Measurements from ENCODE around the gene NOTUM.

The NOTUM gene

DNA sequence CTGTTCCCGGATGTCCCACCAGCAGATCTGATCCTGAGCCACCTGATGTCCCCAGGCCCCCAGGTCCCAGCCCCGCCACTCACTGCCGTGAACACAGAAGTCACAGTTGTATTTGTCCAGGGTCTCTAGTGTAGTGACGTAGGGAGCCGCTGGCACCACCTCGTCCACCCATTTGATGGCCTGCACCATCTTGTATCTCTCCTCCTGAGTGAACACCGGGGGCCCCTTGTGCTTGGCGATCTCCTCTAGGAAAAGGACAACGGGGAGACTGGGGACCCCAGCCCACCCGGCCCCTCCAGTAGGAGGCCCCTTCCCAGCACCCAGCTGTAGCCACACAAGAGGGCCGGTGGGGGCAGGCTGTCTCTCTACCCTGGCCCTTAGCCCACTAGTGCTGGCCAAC, 52.2 kb downstream of the NOTUM start:
- DNase-seq, result no peak

DNA sequence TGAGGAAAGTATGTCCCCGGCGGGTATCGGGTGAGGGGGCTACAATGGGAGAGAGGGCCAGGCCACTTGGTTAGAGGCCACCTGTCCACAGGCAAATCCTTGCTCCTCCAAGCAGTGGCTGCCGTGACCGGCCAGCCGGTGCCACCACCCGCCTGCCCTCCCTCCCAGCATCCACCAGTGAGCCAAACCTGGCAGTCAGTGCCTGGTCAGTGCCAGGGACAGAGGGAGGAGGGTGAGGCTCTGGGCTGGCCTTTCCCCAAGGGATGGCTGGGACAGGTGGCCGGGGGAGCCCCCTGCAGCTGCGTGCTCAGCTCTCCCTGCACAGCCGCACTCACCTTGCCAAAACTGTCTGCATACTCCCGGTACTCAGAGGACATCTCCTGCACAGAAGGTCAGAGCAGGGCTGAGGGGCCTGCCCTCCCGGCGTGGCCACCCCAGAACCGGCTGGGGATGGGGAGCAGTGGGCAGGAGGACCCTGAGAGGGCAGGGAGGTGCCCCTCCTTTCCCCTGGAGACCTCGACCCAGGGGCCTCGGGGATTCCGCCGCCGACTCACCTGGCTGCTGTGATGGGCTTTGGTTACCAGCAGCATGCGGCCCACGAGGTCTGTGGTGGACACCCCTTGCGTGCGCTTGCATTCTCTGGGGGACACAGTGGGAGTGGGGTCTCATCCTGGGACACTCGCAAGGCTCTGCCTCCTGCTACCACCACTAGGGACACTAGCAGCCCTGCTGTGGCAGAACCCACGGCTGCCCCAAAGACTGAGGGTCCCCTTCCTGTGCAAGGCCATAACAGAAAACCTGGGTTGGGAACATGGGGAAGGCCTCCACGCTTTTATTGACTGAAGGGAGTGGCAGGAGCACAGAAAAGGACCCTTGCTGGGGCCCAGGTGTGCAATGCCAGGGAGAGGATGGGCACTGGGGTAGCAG, 53.5 kb downstream of the NOTUM start:
- DNase-seq, result no peak

DNA sequence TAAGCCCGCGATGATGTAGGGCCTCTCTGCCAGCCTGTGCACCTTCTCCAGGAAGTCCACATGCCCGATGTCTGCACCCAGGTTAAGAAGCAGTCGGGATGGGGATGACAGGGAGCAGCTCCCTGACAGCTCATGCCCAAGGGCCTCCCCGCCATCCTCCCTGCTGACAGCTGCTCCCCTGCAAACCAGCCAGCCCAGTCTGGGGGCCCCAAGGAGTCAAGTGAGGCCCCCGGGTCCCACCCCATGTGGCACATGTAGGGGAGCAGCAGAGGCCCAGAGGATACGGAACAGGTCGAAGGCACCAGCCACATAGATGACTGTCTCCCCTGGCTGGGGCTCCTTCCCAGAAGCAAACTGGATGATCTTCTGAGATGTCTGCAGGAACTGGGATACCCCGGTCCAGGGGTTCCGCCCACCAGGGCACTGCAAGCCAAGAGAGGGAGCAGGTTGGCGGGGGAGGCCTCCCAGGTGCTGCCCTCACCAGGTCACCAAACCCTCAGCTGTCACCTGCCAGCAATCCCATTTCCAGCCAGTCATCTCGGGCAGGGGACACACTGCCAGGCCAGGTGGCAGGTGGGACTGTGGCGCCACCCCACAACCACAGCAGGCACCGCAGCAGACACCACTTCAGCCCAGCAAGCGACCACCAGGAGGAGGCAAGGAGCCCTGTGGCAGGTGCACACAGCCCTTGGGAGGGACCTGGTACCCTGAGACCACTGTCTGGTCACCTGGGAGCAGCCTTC, 54.3 kb downstream of the NOTUM start:
- DNase-seq, result no peak

DNA sequence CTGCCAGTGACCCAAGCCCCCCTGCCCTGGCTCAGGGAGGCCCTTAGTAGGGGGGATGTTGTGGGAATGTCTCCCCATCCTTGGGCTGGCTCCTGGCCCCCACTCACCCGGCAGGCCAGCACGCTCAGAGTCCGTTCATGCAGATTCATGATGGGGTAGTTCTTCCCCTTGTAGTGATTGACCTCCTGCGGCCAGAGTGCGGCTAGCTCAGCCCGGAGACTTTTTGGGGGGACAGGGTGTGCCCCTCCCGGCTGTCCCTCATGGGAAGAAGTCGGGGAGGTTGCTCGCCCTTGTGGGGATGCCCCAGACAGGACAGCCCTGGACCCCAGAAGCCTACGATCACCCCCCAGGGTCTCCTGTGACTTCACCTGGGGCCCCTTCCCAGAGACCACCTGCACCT, 55.0 kb downstream of the NOTUM start:
- DNase-seq, result no peak

DNA sequence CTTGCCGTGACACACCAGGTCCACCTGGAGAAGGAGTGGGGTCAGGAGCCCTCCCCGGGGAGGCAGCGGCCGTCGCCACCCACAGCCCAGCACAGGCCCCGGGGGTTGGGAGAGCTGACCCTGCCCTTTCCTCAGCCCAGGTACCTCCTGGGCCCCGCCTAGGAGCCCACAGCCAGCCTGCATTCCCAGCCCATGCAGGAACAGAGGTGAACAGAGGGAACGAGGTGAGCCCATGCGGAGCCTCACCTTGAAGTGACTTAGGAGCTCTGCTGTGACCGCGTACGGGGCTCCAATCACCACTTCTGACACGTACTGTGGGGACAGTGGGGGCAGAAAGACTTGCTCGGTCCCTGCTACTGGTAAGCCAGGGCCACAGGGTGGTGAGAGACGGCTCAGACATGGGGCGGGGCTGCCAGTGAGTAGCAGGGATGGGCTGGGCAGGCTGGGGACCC, 55.5 kb downstream of the NOTUM start:
- DNase-seq, result no peak

DNA sequence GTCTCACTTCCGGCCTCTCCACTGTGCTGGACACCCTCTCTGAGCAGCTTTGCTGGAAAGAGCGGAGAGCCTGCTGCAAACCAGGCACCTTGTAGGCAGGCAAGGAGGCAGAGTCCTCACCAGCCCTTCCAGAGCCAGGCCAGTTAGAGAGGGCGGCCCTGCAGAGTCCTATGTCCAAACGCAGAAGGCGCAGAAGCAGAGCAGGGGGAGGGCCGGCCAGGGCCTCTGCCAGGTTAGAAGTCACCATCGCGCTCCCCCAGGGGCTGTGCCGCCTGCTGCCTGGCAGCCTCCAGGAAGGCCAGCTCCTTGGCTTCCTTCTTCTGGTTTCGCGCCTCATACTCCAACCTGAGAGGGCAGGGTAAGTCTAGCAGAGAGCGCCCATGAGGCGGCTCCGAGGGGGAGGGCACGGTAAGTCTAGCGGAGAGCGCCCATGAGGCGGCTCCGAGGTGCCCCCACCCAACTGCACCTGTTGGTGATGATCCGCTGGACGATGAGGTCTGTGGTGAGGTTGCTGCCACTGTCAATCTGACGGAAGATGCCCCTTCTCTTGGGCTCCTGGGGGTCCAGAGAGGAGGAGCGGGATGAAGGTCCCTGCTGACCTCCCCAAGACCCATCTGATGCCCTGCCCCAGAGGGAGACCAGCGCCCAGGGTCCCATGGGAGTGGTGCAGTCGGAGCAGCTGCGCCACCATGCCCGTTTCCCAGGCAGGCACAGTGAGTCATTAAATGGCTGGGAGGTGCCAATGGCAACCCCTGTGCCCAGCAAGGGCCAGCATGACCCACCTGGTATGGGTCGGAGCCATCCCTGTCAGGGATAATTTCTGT, 56.2 kb downstream of the NOTUM start:
- no peak for DNase-seq

DNA sequence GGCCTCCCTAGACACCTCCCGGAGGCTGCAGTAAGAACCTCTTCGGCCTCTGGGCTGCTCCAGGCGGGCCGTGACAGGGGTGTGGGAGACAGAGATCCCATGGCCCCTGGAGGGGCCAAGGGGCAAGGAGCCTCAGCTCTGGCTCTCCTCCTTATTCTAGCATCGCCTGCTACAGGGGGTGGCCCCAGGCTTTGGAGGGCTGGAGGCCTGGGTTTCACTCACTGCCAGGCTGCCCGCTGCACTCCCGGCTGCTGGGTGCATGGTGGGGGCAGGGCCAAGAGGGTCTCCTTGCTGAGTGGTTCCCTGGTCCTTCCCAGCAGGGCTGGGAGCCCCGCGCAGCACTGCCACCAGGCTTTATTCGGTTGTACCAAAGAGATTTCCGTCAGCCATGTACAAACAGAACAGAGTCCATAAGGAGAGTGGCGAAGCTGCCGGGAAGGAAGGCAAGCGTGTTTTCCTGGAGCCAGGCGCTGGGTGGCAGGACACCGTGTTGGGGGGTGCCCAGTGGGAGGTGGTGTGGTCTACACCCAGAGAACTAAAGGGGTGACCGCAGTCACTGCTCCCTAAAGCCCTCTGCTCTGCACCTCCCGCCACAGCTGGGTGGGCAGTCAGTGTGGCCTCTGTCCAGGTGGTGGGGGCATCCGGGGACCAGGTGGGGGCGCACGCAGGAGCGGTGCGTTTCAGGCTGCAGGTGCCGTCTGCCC, 56.9 kb downstream of the NOTUM start:
- DNase-seq, result no peak

DNA sequence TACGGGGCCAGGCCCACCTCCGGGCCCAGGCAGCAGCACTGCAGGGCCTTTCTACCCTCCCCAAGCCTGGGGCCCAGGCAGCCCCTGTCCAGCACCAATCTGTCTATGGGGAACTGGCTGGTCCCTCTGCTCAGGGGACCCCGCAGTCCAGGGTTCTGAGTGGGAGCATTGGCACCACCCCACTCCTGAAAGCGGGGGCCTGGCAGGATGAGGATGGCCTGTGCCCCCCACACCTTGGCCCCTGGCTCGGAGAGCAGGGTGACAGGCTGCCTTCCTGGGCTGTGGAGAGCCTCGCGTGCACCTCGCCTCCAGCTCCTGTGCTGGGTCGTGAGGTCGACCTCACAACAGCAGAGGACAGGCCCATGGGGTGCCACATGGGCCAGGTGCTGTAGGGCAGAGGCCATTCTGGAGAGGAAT, 57.6 kb downstream of the NOTUM start:
- no peak for DNase-seq

DNA sequence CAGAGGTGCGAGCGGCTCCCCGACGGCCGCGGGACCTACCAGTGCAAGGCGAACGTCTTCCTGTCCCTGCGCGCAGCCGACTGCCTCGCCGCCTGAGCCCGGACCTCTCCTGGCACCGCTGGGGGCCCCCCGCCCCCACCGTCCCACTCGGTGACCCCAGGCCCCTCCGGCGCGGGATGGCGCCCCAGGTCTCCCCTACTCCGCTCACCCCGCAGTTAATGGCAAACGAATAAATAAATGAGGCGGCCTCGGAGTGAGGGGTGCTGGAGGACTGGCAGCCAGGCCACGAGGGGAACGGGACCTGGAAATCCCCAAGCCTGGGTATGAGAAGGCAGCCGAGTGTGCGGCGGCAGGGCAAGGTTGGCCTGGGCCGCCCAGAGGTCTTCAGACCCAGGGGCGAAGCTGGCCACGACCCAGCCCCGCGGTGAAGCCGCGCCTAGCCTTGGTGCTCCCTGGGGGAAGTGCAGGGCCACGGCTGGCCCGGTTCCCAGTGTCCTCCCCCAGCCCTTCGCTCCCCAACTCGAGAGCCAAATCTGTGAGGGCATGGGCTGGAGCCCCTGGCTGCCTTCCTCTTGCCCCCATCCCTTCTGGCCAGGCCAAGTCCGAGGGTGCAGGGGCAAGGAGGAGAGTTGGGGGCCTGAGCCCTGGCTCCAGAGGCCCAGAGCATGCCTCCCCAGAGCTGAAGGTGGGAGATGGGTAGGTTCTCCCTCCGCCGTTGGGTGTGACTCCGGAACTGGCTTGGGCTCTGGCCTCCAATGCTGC, 58.2 kb downstream of the NOTUM start:
- DNase-seq, result no peak
